Thoracic aorta (tissue), 2 donors: Measurements from ENCODE around the gene UBE2N. TPM values are rescaled to one million over a fixed set of nuclear protein-coding genes. Genes with fewer than 3 reads are reported as not detected.
A peak's percentile ranks its signal among the peaks of the same experiment; 100 is the strongest.

Source experiments
- ATAC-seq: fragments of 150-250 bp; one replicate; pipeline ENCODE4 v1.8.0; 2017; ENCODE audit warnings: low read depth; ENCODE audit not compliant: insufficient number of reproducible peaks, low FRiP score
- DNase-seq: peaks from one replicate; pipeline ENCODE4 v3.0.0-alpha.2; 2020; ENCODE audit warnings: low spot score
- H3K27ac ChIP-seq, 2 donors: fragments of 200-600 bp; sonication (generic); 1 replicate in 1 of 2; 2 replicates in 1 of 2; pipeline ENCODE4 v1.5.1; 2016; ENCODE audit warnings: mild to moderate bottlenecking in 2 of 2, moderate library complexity in 2 of 2
- H3K27me3 ChIP-seq: fragments of 200-600 bp; sonication (generic); replicated peaks from 2 replicates; pipeline ENCODE4 v1.6.0; 2016; ENCODE audit warnings: mild to moderate bottlenecking; ENCODE audit not compliant: insufficient read depth
- H3K36me3 ChIP-seq: fragments of 200-600 bp; sonication (generic); one replicate; pipeline ENCODE4 v1.5.1; 2016
- H3K4me1 ChIP-seq, 2 donors: fragments of 200-600 bp; sonication (generic); 1 replicate in 1 of 2; 2 replicates in 1 of 2; pipeline versions ENCODE4 v1.5.1 to v1.6.0; 2016; ENCODE audit warnings: low read depth in 2 of 2, mild to moderate bottlenecking in 1 of 2; ENCODE audit not compliant: control insufficient read depth in 1 of 2
- H3K4me3 ChIP-seq: fragments of 200-600 bp; sonication (generic); 2 replicates; pipeline ENCODE4 v1.5.1; 2016; ENCODE audit warnings: mild to moderate bottlenecking
- H3K9me3 ChIP-seq: fragments of 200-600 bp; sonication (generic); 2 replicates; pipeline ENCODE4 v1.5.1; 2016
- CTCF ChIP-seq: fragments of 200-600 bp; sonication (generic); IDR thresholded peaks from one replicate; pipeline ENCODE4 v1.5.1; 2019; ENCODE audit warnings: antibody characterized with exemption
- total RNA-seq, 2 donors: library from RNA; depleted of rRNA; stranded (reverse); fragments of >200 nt; gene quantifications; one replicate each; pipeline versions ENCODE4 v1.1.0 to v1.2.3, GENCODE V29; 2016

Gene UBE2N
- total RNA-seq, 2 donors from 2014 or later, result 32.9 to 37.2 TPM

GRCh38 chr12:93447555-93448290 is 6.0 kb upstream of the UBE2N start:
- Histone ChIP-seq H3K4me3 (no peak overlapping the region), H3K9me3 (no peaks in the 10 kb centered on the region), H3K27me3 (no peaks in the 10 kb centered on the region), H3K27ac (no peak overlapping the region), H3K4me1 (peaks cover 2 to 3% of the 10 kb centered on the region in 2 donors), H3K36me3 (no peaks in the 10 kb centered on the region)
- ATAC-seq (no peak), DNase-seq (no peak)
- TF ChIP-seq CTCF, result no peak

- no peaks in the 10 kb centered on the region for H3K9me3 ChIP-seq
- H3K27ac ChIP-seq, result no peak overlapping the region
- no peaks in the 10 kb centered on the region for H3K36me3 ChIP-seq
- H3K27me3 ChIP-seq, result no peaks in the 10 kb centered on the region
- no peak for ATAC-seq
- no peak overlapping the region for H3K4me3 ChIP-seq
- DNase-seq, result no peak
- no peak for TF ChIP-seq CTCF
- peaks cover 16 to 29% of the 10 kb centered on the region in 2 donors for H3K4me1 ChIP-seq
Observed at GRCh38 chr12:93443576-93443975, 1.8 kb upstream of the UBE2N start.

GRCh38 chr12:93442411-93443340 is 929 bp upstream of the UBE2N start:
- ATAC-seq, result peak; percentile 11
- H3K27ac ChIP-seq, result peak overlapping the region; percentile 95
- H3K9me3 ChIP-seq, result no peaks in the 10 kb centered on the region
- DNase-seq, result no peak
- H3K4me3 ChIP-seq, result peak overlapping the region; percentile 97
- H3K36me3 ChIP-seq, result no peaks in the 10 kb centered on the region
- peaks cover 19 to 36% of the 10 kb centered on the region in 2 donors for H3K4me1 ChIP-seq
- no peaks in the 10 kb centered on the region for H3K27me3 ChIP-seq
- no peak for TF ChIP-seq CTCF

GRCh38 chr12:93441081-93441616 is 598 bp downstream of the UBE2N start:
- Histone ChIP-seq H3K27ac (peak overlapping the region; percentile 95), H3K27me3 (no peaks in the 10 kb centered on the region), H3K36me3 (no peaks in the 10 kb centered on the region), H3K9me3 (no peaks in the 10 kb centered on the region), H3K4me1 (peaks cover 26 to 51% of the 10 kb centered on the region in 2 donors), H3K4me3 (peak overlapping the region; percentile 97)
- TF ChIP-seq CTCF, result no peak
- peak; percentile 4 for ATAC-seq
- DNase-seq, result no peak
